SU-DHL-6 (cell line): ENCODE data around the gene CCDC24.

Source experiments
- H2AFZ ChIP-seq: fragments of 200-600 bp; sonication (generic); 2 replicates; pipeline ENCODE4 v1.6.1; 2014; ENCODE audit warnings: low read depth, mild to moderate bottlenecking, moderate library complexity, mixed read lengths, antibody characterized with exemption, low read length; ENCODE audit not compliant: severe bottlenecking
- H3F3A ChIP-seq: fragments of 200-600 bp; shearing (Covaris generic); 2 replicates; pipeline ENCODE4 v1.6.0; 2016; ENCODE audit warnings: antibody characterized with exemption, mild to moderate bottlenecking; ENCODE audit not compliant: insufficient read depth
- H3K27ac ChIP-seq: fragments of 200-600 bp; sonication (generic); 2 replicates; pipeline ENCODE4 v1.5.1; 2016; ENCODE audit warnings: low read depth, mild to moderate bottlenecking, low read length, moderate library complexity, mixed read lengths
- H3K27me3 ChIP-seq: fragments of 200-600 bp; sonication (generic), shearing (Covaris generic); 2 replicates; pipeline ENCODE4 v1.6.0; 2014; ENCODE audit warnings: mild to moderate bottlenecking, low read length
- H3K36me3 ChIP-seq: fragments of 200-600 bp; sonication (generic); 2 replicates; pipeline ENCODE4 v1.6.1; 2014; ENCODE audit warnings: mild to moderate bottlenecking, low read length, mixed read lengths
- H3K4me2 ChIP-seq: fragments of 300-600, 200-600 bp; shearing (Covaris generic), sonication (generic); 2 replicates; pipeline ENCODE4 v1.6.0; 2014; ENCODE audit warnings: low read length, low read depth, mild to moderate bottlenecking; ENCODE audit not compliant: poor library complexity, severe bottlenecking
- H3K4me3 ChIP-seq: fragments of 200-600 bp; sonication (generic); 2 replicates; pipeline ENCODE4 v1.5.1; 2014; ENCODE audit warnings: antibody characterized with exemption, low read length, mild to moderate bottlenecking, mixed read lengths; ENCODE audit not compliant: insufficient read depth, poor library complexity, severe bottlenecking
- H3K79me2 ChIP-seq: fragments of 200-600 bp; sonication (generic); 2 replicates; pipeline ENCODE4 v1.6.1; 2014; ENCODE audit warnings: mild to moderate bottlenecking, low read length, moderate library complexity; ENCODE audit not compliant: insufficient read depth
- H3K9ac ChIP-seq: fragments of 200-600 bp; sonication (generic); 2 replicates; pipeline ENCODE4 v1.7.0; 2014; ENCODE audit warnings: mild to moderate bottlenecking, low read length
- H3K9me2 ChIP-seq: fragments of 200-600 bp; sonication (generic); replicated peaks from 2 replicates; pipeline ENCODE4 v1.6.1; 2014; ENCODE audit warnings: low read length; ENCODE audit not compliant: insufficient read depth
- H3K9me3 ChIP-seq: fragments of 200-600 bp; sonication (generic); 2 replicates; pipeline ENCODE4 v1.6.1; 2014; ENCODE audit warnings: low read length, mixed read lengths; ENCODE audit not compliant: insufficient read depth
- H4K20me1 ChIP-seq: fragments of 200-600 bp; sonication (generic); 2 replicates; pipeline ENCODE4 v1.6.1; 2014; ENCODE audit warnings: low read depth, mild to moderate bottlenecking, antibody characterized with exemption, low read length, moderate library complexity, mixed read lengths
- CTCF ChIP-seq: fragments of 200-600 bp; sonication (generic); IDR thresholded peaks from one replicate; pipeline ENCODE4 v1.5.1; 2017; ENCODE audit warnings: antibody characterized with exemption, mild to moderate bottlenecking, low read length, moderate library complexity; ENCODE audit not compliant: insufficient read depth, poor library complexity, severe bottlenecking
- EZH2phosphoT487 ChIP-seq: fragments of 200-600 bp; sonication (generic), shearing (Covaris generic); conservative IDR thresholded peaks from 2 replicates; pipeline ENCODE4 v1.6.1; 2018; ENCODE audit warnings: mild to moderate bottlenecking, antibody characterized with exemption, low read length, moderate library complexity, mixed read lengths

The CCDC24 gene

GRCh38 chr1:43961692-43962091 lies 29.7 kb upstream of the CCDC24 start:
- H3F3A ChIP-seq: no peaks in the 10 kb centered on the region
- no peak overlapping the region for H3K4me2 ChIP-seq
- H3K79me2 ChIP-seq: no peaks in the 10 kb centered on the region
- H3K4me3 ChIP-seq: no peak overlapping the region
- no peaks in the 10 kb centered on the region for H3K36me3 ChIP-seq
- no peaks in the 10 kb centered on the region for H3K9me3 ChIP-seq
- TF ChIP-seq CTCF: no peak
- no peak for TF ChIP-seq EZH2phosphoT487
- no peaks in the 10 kb centered on the region for H3K27me3 ChIP-seq
- no peak overlapping the region for H3K27ac ChIP-seq
- H2AFZ ChIP-seq: no peak overlapping the region
- no peaks in the 10 kb centered on the region for H4K20me1 ChIP-seq
- no peak overlapping the region for H3K9ac ChIP-seq
- H3K9me2 ChIP-seq: no peaks in the 10 kb centered on the region

- no peaks in the 10 kb centered on the region for H3K79me2 ChIP-seq
- no peak overlapping the region for H3K27ac ChIP-seq
- no peak overlapping the region for H3K4me3 ChIP-seq
- no peaks in the 10 kb centered on the region for H3K9me2 ChIP-seq
- TF ChIP-seq EZH2phosphoT487 (no peak), CTCF (no peak)
- H3K4me2 ChIP-seq: no peak overlapping the region
- no peak overlapping the region for H3K9ac ChIP-seq
- H3K36me3 ChIP-seq: no peaks in the 10 kb centered on the region
- H3K27me3 ChIP-seq: no peaks in the 10 kb centered on the region
- no peaks in the 10 kb centered on the region for H3F3A ChIP-seq
- no peaks in the 10 kb centered on the region for H3K9me3 ChIP-seq
- no peaks in the 10 kb centered on the region for H4K20me1 ChIP-seq
- H2AFZ ChIP-seq: no peak overlapping the region
Measured at GRCh38 chr1:43962324-43962723, 29.1 kb upstream of the CCDC24 start.

GRCh38 chr1:43963006-43963405 lies 28.4 kb upstream of the CCDC24 start:
- H3K4me3 ChIP-seq: no peak overlapping the region
- H3K27ac ChIP-seq: no peak overlapping the region
- H3K27me3 ChIP-seq: no peaks in the 10 kb centered on the region
- H3K9me2 ChIP-seq: no peaks in the 10 kb centered on the region
- H3F3A ChIP-seq: no peaks in the 10 kb centered on the region
- H3K4me2 ChIP-seq: no peak overlapping the region
- no peak overlapping the region for H3K9ac ChIP-seq
- no peaks in the 10 kb centered on the region for H3K9me3 ChIP-seq
- TF ChIP-seq CTCF: no peak
- TF ChIP-seq EZH2phosphoT487: no peak
- H3K36me3 ChIP-seq: no peaks in the 10 kb centered on the region
- H3K79me2 ChIP-seq: no peaks in the 10 kb centered on the region
- no peak overlapping the region for H2AFZ ChIP-seq
- H4K20me1 ChIP-seq: no peaks in the 10 kb centered on the region

DNA sequence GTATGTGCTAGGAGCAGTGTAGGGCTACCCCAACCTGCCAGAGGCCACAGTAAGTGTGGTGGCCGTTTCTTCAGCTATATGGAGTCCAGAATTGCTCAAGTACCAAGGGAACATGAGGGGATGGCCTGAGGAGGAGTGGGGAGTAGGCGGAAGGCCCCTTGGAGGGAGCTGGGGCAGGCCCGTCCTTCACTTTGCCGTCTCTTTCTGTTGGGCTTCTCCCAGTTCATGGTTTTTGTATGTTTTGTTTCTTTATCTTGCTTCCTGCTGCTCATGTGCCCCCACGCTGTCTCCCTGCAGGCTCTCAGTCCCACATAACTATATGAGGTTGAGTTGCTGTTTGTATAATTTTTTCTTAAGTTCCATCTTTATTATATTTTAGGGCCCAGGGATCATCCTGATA lies 27.5 kb upstream of the CCDC24 start:
- no peak overlapping the region for H3K4me3 ChIP-seq
- H3K36me3 ChIP-seq: no peaks in the 10 kb centered on the region
- no peaks in the 10 kb centered on the region for H3K79me2 ChIP-seq
- no peaks in the 10 kb centered on the region for H4K20me1 ChIP-seq
- H3K9ac ChIP-seq: no peak overlapping the region
- H3K9me2 ChIP-seq: no peaks in the 10 kb centered on the region
- no peaks in the 10 kb centered on the region for H3K27me3 ChIP-seq
- no peak for TF ChIP-seq CTCF
- no peak for TF ChIP-seq EZH2phosphoT487
- no peak overlapping the region for H3K27ac ChIP-seq
- no peaks in the 10 kb centered on the region for H3K9me3 ChIP-seq
- H3F3A ChIP-seq: no peaks in the 10 kb centered on the region
- no peak overlapping the region for H2AFZ ChIP-seq
- H3K4me2 ChIP-seq: no peak overlapping the region
